OCI-LY7 (cell line): ENCODE results near the gene KLHL20.
"Not testable (repeated sequence)": the region's sequence is repeated elsewhere in the genome, so short reads cannot be mapped to it uniquely, and the experiment has no call there.

Experiments
- CTCF ChIP-seq: fragments of 200-600 bp; sonication (generic); conservative IDR thresholded peaks from 2 replicates; pipeline ENCODE4 v1.5.1; 2014; ENCODE audit warnings: mild to moderate bottlenecking, antibody characterized with exemption, low read length, moderate library complexity, mixed read lengths
- EZH2phosphoT487 ChIP-seq: fragments of 200-600 bp; sonication (generic); IDR thresholded peaks from 2 replicates; pipeline ENCODE4 v1.6.1; 2018; ENCODE audit warnings: low read depth, borderline replicate concordance, mild to moderate bottlenecking, mixed run types, antibody characterized with exemption, low read length, moderate library complexity, mixed read lengths

GRCh38 chr1:173680152-173680551 lies 34.6 kb upstream of the KLHL20 start:
- TF ChIP-seq CTCF, EZH2phosphoT487: not testable (repeated sequence)
